Measurements from ENCODE around the gene CHCHD2. TPM values are rescaled to one million over a fixed set of nuclear protein-coding genes. Genes with fewer than 3 reads are reported as not detected.
"Not testable (repeated sequence)": the region's sequence is repeated elsewhere in the genome, so short reads cannot be mapped to it uniquely, and the experiment has no call there.

The CHCHD2 gene
- total RNA-seq, 4 donors from 2014 or later = 221 to 414 (median 339) TPM

- H3K4me1 ChIP-seq = peaks cover 0 to 40% (median 14%) of the 10 kb centered on the region in 3 donors
- no peak for TF ChIP-seq EP300 (IDR thresholded peaks at IDR 0.05)
- TF ChIP-seq POLR2AphosphoS5 (IDR thresholded peaks at IDR 0.05) = peak; percentile 49
- TF ChIP-seq CTCF (IDR thresholded peaks at IDR 0.05) = peak in 3 of 4 experiments; percentile 72 to 79 (median 73)
- no peaks in the 10 kb centered on the region for H3K27me3 ChIP-seq
- H3K4me3 ChIP-seq = no peak overlapping the region
- WGBS, 2 donors (ENCODE audit: low coverage in 1 of 2) = 8 to 17% methylated on average over 2 to 10 of the region's 12 CpGs
- H3K9me3 ChIP-seq = no peaks in the 10 kb centered on the region
- peaks cover 0 to 40% of the 10 kb centered on the region in 2 donors for H3K36me3 ChIP-seq
- ATAC-seq = peak; percentile 72
- H3K27ac ChIP-seq = peak overlapping the region; percentile 51 to 76 (median 72)
These were observed 26.7 kb downstream of the CHCHD2 start for GRCh38 chr7:56079450-56080185.

- peaks cover 0 to 43% of the 10 kb centered on the region in 2 donors for H3K36me3 ChIP-seq
These were observed 28.1 kb downstream of the CHCHD2 start for GRCh38 chr7:56078196-56078595.

GRCh38 chr7:56077681-56078080 lies 28.6 kb downstream of the CHCHD2 start:
- no peak overlapping the region for H3K27ac ChIP-seq
- TF ChIP-seq EP300 (IDR thresholded peaks at IDR 0.05) (no peak), POLR2A (IDR thresholded peaks at IDR 0.05) (no peak), POLR2AphosphoS5 (IDR thresholded peaks at IDR 0.05) (no peak), CTCF (IDR thresholded peaks at IDR 0.05) (no peak)
- no peak for ATAC-seq
- peaks cover 0 to 48% of the 10 kb centered on the region in 2 donors for H3K36me3 ChIP-seq
- no peak overlapping the region for H3K4me3 ChIP-seq
- H3K9me3 ChIP-seq = no peaks in the 10 kb centered on the region
- 93 to 100% methylated on average over 2 to 3 of the region's 3 CpGs for WGBS, 2 donors (ENCODE audit: low coverage in 1 of 2)
- H3K4me1 ChIP-seq = peaks cover 0 to 35% (median 9%) of the 10 kb centered on the region in 3 donors
- H3K27me3 ChIP-seq = no peaks in the 10 kb centered on the region

More at GRCh38 chr7:56078196-56078595, 28.1 kb downstream of the CHCHD2 start:
- Histone ChIP-seq H3K9me3 (no peaks in the 10 kb centered on the region), H3K4me1 (peaks cover 0 to 40% (median 11%) of the 10 kb centered on the region in 3 donors), H3K4me3 (no peak overlapping the region), H3K27me3 (no peaks in the 10 kb centered on the region), H3K27ac (peak overlapping the region in 2 of 4 donors; percentile 70 to 76)
- TF ChIP-seq POLR2AphosphoS5 (IDR thresholded peaks at IDR 0.05) (no peak), EP300 (IDR thresholded peaks at IDR 0.05) (no peak), POLR2A (IDR thresholded peaks at IDR 0.05) (no peak), CTCF (IDR thresholded peaks at IDR 0.05) (no peak)
- 93 to 100% methylated on average over 1 to 5 of the region's 16 CpGs for WGBS, 2 donors (ENCODE audit: low coverage in 1 of 2)
- ATAC-seq = no peak

GRCh38 chr7:56074371-56074791 lies 31.9 kb downstream of the CHCHD2 start:
- no peaks in the 10 kb centered on the region for H3K9me3 ChIP-seq
- H3K27me3 ChIP-seq = no peaks in the 10 kb centered on the region
- ATAC-seq = peak; percentile 93
- H3K27ac ChIP-seq = peak overlapping the region in 3 of 4 donors; percentile 5 to 61 (median 55)
- H3K4me3 ChIP-seq = no peak overlapping the region
- 0 to 7% methylated on average over 8 of the region's 19 CpGs for WGBS, 2 donors (ENCODE audit: low coverage in 1 of 2)
- peaks cover 0 to 62% of the 10 kb centered on the region in 2 donors for H3K36me3 ChIP-seq
- TF ChIP-seq POLR2A (IDR thresholded peaks at IDR 0.05) (no peak), POLR2AphosphoS5 (IDR thresholded peaks at IDR 0.05) (peak; percentile 57), EP300 (IDR thresholded peaks at IDR 0.05) (no peak), CTCF (IDR thresholded peaks at IDR 0.05) (peak; percentile 86 to 94 (median 88))
- H3K4me1 ChIP-seq = peaks cover 0 to 19% (median 5%) of the 10 kb centered on the region in 3 donors

- not testable (repeated sequence) for H3K27ac ChIP-seq, H3K27me3 ChIP-seq, H3K4me3 ChIP-seq, H3K9me3 ChIP-seq, ATAC-seq
- Histone ChIP-seq H3K36me3 (peaks cover 0 to 61% of the 10 kb centered on the region in 2 donors), H3K4me1 (peaks cover 0 to 16% (median 5%) of the 10 kb centered on the region in 3 donors)
- WGBS, 2 donors (ENCODE audit: low coverage in 1 of 2) = 80 to 91% methylated on average over 1 to 9 of the region's 13 CpGs
These were observed 39.9 kb downstream of the CHCHD2 start for GRCh38 chr7:56066376-56066775.

Data from gastroesophageal sphincter (tissue), 4 donors.